NCI-H2227 (cell line): ENCODE data around the gene KCNMA1.
A peak's percentile ranks its signal among the peaks of the same experiment; 100 is the strongest.

Source experiments
- DNase-seq: peaks from one replicate; lab custom pipeline; 2025; ENCODE audit not compliant: unreplicated experiment; lab: John Stamatoyannopoulos, UW

Gene KCNMA1

DNA sequence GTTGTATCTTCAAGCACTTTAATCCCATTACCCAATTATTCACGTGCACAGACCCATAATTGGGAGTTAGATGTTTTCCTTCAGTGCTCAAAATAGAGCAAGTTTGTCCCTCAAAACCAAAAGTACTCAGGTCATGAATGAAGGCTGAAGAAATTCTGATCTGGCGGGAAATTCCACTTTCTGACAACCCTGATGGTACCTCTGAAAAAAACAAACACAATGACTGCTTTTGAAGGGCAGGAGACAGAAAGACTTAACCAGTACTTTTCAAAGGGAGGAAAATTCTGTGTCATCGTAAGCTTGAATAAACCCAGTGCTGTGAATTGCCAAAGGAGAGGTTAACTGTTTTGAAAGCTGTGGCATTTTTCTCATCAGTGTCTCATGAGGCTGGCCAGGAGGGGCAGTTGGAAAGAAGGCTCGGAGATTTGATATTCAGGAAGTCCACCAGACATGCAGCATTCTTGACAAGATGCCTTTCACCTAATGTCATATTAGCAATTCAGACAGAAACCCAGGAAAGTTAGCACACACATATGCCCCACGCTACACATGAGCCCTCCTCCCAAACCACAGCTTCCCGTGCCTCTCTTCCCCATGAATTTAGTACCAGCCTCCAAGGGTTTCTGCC is 347.0 kb downstream of the KCNMA1 start:
- DNase-seq, result no peak

DNA sequence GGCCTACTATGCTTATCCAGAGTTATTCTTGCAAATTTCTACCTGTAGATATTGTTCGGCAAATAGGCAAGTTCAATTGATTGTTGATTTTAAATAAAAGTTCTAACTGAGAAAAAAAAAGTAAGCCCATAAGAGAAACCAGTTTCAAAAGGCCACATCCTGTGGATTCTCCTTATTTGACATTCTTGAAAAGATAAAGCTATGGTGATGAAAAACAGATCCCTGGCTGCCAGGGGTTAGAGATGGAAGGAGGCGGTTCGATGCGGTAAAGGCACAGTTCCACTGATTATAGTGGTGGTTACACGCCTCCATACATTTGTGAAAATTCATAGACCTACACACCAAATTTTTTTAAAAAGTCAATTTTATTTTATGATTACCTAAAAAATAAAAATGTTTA is 347.8 kb downstream of the KCNMA1 start:
- DNase-seq, result no peak

DNA sequence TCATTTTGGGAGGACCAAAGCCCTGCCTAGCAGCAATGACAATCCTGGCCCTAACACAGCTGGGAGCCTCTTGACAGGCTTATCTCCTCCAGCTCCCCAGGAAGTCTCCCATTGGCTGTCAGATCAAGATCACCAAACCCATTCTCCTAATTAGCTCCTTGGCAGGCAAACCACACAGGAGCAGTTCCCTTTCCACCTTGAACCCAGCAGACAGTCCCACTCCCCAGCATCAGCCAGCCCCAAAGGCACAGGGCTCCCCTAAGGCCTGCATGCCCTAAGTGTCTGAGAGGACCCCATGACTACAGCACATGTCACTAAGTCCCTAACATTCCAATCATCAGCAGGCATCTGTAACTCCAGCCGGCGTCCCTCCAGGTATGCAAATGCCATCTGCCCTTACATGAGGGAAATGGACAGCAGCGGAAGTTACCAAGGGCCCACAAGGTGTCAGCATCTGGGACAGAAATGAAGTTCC is 348.5 kb downstream of the KCNMA1 start:
- no peak for DNase-seq

DNA sequence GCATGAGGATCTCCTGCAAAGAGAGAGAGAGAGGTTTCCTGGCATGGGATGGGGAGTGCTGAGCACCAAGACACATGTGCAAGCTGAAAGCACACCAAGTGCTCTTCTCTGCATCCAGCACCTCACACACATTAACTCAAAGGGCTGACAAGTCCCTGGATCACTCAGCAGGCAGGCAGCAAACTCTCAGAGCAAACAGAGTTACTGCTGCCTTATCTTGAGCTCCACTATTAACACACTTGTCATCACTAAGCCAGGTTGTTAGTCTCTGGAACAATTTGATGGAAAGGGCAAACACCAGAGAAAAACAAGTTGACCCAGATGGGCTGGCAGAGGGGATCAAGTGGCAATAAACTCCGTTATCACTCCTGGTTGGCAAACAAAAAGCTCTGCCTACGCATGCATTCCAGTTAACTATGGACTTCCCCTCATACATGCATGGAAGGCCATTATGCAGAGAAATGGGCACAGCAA is 349.9 kb downstream of the KCNMA1 start:
- DNase-seq, result peak; percentile 7

DNA sequence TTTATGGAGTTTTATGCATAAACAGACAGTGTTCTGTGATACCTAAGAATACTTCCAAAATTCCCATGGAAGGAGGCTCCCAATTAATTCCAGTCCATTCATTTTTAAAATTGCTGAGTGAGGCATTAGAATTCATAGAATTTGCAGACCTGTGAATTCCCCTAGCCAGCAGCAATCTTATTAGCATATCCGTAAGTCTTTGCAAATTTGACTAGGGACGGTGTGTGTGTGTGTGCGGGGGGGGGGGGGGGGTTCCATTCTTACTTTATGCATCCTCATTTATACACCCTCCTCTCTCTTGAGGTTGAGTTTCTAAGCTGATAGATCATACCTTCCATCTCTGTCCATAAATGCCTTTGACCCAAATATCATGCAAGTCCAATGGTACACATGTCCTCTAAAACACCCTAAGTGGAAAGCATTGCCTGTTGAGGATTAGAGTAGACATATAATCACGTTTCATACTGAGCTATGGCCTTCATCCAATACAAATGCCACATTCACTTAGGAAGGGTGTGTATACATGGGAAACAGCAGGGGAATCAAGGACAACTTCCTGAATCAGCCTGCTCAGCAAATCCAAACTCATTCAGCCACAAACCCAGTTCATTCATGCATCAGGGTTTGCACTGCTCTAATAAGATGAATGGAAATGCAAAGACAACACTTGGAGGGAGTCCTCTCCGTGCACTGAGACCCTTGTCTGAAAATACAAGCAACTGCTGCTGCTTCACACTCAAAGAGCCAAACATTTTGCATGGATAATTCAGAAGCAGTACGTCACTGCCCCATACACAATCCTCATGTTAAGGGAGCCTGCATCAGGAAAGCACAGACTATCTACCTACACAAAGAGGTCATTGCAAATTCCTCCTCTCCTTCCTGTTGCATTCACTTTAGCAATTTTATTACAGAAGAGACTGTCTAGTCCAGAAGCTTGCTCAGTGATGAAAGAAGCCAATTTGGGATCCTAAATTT is 350.8 kb downstream of the KCNMA1 start:
- no peak for DNase-seq

DNA sequence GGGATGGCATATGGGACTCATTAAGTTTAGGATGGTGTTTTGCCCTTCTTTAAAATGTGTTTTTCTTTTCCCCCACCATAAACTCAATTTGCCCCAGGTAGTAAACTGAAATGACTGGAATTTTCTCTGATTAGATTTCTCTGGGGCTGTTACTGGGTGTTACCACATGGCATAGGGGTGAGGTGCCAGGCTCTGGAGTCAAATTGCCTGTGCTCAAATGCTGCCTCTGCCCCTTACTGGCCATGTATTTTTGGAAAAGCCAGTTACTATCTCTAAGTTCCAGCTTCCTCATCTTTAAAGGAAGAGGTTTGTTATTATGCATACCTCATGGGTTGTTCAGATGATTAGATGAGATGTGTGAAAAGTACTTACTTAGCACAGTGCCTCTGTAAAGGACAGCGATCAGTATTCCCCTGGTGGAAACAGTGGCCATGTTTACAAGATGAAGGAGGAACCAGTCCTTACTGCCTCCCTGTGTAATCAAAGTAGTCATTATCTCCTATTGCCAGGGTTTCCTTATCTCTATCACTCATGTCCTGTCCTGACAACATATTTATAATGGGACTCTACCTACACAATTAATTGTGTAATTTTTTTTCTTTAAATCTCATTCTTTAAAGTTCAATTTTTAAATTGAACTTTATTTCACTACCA is 352.0 kb downstream of the KCNMA1 start:
- DNase-seq, result no peak

DNA sequence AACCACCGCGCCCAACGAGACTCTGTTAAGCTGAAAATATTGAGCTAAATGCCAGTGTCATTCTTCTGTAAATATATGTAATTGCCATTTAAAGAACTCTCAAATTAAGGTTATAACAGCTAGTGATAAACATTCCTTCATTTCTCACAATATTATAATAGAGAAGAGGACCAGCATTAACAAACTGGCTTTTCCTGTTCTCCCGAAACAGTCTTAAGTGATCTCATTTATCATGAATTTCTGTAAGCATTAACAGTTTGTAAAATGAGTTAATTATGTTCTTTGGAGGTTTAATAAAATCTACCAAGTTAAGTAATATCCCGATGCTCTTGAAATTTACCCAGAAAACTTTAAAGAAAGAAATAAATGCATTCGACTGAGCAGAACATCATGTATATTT is 352.8 kb downstream of the KCNMA1 start:
- no peak for DNase-seq

DNA sequence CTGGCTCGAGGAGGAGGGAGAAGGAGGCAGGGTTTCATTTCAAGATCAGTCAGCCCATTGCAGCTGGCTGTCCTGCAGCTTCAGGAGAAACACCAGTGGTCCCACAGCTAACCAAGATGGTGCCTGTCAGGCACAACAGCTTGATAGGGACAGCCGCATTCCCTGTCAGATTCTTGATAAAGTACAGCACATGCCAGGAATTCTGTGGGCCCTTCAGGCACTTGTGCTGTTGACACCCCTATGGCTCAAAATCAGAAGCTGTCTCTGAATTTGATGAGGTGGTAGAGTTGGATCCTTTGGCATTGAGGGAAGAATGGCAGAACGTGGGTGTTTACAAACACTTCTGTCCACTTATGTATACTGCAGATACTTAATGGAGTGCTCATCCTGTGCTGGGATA is 354.3 kb downstream of the KCNMA1 start:
- no peak for DNase-seq

DNA sequence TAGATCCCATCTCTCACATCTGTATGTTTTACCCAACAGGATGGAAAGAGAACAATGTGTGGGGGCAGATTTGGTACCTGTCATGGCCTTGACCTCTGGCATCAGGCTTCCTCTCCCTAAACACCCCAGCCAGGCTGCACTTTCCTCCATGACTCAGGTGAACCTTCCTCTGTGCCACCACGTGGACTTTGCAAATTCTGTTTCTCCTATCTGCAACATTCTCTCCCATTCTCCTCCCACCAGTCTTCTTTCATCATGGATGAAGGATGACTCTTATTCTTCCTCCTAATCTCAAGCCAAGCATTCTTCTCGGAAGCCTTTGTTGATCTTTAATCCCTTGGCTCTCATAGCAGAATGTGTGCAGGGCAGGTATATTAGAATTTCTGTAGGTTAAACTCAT is 355.4 kb downstream of the KCNMA1 start:
- no peak for DNase-seq

DNA sequence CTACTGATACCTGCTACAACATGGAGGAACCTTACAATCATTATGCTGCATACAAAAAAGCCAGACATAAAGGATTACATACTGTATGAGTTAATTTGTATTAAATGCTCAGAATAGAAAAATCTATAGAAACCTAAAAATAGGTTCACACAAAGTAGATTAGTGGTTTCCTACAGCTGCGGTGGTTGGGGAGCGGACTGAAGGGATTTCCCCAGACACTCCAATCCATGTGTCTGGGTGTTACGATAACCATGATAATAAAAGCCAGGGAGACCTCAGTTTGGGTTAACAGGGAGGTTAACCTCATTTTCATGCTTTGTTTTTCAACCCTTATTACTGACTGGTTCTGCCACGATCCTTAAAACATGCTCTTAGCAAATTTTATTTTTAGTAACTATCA is 355.9 kb downstream of the KCNMA1 start:
- DNase-seq, result no peak

DNA sequence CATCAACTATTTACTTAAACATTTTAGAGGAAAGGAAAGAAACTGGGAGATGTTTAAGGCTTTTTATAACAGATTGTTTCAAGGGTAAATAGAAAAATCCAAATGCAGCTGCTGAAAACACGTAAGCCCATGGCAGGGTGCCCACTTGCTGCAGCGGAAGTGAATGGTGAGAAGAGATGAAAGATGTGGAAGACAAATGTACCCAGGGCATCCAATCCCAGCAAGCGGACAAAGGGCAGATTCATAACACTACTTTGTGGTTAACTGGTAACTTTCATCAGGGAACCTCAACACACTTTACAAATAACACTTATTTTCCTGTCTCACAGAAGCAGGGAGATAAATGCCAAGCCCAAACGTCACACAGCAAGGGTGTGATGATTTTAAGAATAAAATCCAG is 358.4 kb downstream of the KCNMA1 start:
- no peak for DNase-seq

DNA sequence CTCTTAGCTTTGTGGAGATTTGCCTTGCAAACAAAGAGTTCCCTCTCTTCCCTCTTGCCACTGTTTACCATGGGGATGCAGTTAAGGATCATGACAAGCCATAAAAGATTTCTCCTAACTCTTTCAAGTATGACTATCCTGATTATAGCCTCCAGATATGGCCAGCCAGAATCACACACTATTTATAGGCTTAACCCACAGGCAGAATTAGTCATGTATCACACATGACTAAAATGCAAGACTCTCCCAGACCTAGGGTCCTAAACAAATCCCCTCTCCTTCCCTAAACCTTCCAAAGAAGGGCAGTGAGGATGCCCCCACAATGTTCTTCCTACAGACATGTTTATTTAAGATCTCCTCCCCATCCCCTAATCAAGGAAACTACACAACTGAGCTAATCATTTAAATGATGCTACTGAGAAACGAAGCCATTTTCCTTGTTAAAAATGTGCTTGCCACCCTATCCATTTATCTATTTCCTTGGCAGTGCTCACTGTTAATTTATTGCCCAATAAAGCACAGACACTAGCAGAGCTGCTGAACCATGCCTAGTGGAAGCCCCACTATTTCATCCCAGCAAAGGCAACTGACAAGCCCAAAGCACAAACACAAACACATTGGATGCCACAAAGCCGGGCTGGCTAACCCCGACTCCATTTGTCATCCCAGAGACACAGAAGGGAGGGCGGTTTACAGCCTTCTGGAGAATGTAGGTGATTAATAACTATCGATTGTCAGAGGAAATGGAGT is 363.4 kb downstream of the KCNMA1 start:
- no peak for DNase-seq

DNA sequence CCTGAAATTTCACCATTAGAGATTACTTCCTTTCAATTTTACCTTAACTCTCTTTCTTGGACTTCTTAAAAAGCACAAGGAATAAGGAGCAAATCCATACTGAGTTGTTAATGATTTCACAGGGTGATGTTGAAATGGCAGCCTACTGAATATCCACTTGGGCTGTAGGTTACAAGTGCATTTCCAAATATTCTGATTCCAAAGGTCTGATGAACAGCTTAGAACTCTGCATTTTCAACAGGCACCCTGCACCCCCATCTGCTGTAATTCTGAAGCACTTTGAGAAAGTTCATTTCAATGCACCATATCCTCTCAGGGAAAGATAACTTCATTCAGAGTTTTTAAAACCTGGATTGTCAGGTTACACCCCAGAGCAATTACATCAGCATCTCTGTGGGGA is 368.4 kb downstream of the KCNMA1 start:
- DNase-seq, result no peak

DNA sequence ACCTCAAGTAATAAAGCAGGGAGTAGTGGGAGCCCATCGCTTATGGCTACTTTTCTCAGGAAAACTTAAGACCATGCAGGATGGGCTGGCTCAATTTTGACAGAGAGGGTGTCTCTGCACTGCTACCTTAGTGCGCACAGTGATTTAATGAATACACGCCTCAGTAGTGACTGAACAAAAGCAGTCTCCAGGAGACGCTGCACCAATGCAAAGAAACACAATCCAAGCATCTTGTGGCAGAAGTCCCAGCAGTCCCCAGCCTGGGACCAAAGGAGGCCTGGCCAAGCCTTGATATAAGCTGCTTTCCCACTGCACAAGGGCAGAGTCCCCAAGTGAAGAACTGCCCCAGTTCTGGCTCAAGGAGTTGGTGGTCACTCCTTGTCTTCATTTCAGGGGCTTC is 368.9 kb downstream of the KCNMA1 start:
- DNase-seq, result no peak

DNA sequence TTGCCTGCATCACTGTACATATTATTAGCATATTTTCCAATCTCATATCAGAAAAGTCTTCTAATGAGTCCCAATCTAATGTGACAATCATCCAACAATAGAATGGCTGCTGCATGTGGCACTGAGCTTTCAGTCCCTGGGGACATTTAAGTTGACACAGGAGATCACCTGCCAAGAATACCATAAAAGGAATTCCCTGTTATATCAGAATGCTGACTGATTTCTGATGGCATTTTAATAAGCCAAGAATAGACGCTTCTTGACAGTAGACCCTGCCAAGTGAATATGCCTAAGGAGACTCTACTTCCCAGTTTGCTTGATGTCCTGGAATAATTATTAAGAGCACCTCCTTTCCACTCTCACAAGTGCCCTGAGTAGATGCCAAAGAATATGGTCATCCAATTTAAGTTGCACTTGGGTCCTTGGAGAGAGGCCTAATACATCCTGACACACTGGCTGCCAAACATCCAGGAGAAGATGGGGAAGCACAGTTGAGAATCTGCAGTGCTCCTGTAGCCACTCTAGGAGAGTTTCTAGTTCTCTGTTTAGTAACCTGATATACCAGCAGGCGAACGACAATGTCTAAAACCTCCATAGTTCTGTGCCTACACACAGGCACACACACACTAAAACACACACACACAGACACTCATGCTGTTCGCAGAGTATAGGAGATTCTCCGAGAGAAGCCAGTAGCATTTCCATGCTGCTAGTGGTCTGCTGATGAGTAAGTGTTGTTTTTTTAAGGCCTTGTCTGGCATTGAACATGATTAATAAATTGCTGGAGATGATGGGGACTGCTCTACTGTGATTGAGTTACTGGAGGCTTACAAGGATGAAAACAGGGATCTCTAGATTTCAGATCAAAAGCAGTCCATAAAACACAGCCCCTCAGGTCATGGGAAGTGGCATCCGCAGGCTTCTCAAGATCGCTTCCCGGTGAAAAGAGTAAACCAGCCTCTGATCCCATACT is 369.6 kb downstream of the KCNMA1 start:
- DNase-seq, result no peak

DNA sequence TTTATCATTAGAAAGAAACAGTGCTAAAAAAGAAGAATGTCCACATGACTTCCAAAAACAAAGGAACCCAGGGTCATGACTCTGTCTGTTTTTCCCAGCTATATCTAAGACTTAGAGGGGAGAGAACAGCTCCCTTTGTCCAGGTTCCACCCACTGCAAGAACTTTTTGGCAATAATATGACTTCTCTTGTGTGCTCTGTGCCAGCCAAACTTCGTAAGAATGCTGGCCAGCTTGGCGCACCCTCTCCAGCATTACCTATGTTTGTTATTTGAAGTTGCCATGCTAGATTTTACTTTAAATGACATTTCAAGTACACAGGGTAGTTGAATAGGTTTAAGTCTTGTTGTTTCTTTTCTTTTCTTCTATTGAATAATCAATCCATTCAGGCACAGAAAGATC is 371.4 kb downstream of the KCNMA1 start:
- DNase-seq, result no peak

DNA sequence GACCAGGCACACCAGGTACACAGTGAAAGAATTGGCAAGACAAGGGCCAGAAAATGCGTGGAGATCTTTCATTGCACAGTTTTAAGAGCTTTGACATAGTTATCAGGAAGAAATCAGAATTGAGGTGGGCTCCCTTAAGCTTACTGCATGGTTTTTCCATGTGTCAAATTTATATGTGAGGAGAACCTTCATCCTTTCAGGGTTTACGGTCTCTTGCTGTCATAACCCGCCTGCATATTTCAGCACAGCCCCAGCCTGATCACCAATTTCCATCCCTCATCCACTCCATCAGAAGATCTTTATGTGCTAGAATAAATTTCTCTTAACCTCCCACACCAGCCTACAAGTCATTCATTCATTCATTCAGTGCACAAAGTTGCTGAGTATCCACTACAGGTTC is 373.1 kb downstream of the KCNMA1 start:
- no peak for DNase-seq

DNA sequence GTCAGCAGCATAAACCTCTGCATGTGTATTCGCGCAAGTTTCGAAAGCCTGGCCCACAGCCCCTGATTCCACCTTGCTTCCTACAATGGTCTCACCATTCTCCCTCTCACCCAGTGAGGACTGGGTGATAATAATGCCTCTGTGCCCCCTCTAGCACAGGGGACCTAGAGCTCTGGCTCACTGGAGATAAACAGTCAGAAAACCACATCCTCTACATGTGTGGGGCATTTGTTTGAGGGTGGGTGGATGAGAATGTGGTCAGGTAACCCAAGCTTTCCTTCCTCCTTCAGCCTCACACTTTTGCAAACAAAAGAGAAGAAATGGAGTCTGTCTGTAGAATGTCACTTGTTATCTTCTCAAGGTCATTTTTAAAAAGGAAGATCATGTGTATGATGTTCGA is 373.5 kb downstream of the KCNMA1 start:
- DNase-seq, result no peak

DNA sequence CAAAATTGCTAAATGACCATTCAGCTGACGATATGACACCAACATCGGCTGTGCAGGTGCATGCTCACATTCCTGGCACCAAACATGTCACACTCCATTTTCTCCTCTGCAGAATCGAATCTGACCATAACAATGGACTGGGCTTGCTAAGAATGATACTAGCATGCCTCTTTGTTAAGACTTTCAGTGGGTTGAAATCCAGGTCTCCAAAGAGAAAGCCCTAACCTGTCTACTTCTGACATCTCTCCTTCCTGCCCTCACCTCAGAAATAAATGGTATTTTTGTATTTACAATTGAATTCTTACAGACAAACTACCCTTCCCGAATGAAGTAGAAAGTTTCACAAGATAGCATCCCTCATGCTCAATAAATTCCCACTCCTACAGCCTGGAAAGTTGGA is 373.9 kb downstream of the KCNMA1 start:
- DNase-seq, result no peak

DNA sequence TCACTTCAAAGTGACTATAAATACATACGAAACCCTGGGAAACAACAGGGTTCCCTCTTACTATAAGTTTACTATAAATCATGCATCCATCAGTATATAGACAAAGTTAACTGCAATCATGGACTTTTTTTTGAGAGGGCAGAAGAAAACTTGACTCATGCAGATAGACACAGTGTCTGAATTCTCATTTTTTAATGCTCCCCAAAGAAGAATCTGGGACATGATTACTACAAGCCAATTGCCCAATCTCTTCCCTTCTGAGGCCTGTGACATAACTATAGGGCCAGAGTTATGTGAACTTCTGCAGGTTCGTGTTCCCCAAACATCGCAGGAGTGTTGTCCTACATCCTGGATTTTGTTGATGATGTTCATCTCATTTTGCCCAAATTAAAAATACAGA is 376.5 kb downstream of the KCNMA1 start:
- DNase-seq, result no peak
